ENCODE results near the gene FBN2.

Gene FBN2

DNA sequence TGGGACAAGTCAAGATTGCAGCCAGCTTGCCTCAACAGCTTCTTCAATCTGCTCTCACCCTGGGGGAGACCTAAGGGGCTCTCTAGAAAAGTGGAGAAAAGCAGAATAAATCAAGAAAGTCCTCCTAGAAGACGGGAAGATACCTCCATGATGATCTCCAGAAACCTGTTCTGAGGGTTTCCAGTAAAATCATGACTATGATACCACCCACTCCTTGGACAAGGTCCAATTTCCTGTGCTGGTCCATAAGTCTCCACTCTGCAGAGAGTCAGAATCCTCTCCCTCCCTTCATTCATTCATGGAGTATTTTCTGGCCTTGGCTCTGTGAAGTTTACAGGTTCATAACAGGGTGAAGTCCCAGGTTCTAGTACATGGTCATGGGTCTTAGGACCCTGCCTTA, 285.8 kb downstream of the FBN2 start:
- no peak for DNase-seq (ENCODE audit: low spot score)

DNA sequence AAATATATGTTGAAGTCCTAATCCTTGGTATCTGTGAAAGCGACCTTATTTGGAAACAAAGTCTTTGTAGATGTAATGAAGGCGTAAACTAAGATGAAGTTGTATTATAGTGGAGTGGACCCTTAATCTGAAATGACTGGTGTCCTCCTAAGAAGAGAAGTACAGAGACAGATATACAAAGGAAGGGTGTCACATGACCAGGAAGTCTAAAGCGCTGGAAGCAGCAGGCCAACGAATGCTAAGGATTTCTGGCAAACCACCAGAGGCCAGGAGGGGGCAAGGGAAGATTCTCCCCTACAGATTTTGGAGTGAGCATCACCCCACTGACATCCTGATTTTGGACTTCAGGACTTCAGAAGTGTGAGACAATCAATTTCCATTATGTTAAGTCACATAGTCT, 292.1 kb downstream of the FBN2 start:
- DNase-seq (ENCODE audit: low spot score), result no peak

DNA sequence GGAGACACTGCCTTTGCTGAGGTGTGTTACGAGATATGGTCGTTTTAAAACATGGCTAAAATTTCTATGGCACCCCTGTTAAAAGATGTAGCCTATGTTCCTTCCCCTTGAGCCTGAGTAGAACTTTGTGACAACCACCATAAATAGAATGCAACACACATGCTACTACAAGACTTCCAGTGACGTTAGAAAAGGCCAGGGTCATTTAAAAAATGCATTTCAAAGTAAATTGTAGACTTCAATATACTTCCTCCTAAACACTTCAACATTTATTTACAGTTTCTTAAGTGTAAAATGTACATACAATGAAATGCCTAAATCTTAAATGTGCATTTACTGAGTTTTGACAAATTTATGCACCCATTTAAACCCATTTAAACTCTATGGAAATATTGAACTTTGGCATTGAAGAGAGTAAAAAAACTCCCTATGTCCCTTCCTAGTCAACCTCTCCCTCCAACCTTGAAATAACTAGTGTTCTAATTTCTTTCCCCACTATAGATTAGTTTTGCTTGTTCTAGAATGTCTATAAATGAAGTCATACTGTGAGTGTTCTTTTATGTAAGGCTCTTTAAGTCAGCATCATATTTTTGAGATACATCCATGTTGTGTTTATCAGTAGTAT, 294.0 kb downstream of the FBN2 start:
- no peak for DNase-seq (ENCODE audit: low spot score)

DNA sequence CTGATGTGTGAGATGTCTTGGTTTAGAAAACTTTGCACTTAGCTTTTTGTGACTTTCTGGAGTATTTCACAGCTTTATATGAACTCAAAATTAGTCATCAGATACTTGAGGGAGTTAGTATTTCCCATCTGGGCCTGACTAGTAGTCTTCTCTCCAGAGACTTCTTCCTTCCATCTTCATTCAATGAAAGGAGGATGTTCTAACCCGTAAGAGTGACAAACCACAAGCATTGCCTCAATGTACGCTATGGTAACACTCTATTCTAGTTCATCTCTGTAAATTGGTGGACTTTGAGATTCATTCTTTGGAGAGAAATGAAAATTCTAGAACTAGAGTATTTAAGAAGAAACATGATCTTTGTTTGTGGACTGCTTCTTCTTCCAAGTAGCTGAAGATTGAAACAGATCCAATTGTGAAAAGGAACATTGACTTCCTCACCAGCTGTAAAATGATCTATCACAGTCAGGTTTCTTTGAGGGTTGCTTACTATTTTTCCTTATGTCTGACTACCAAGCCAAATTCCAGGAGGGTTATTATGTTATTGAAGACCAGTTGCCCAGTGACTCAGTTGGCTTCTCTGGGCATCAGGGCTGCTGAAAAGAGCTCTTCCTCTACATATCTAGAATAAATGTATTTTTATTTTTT, 296.9 kb downstream of the FBN2 start:
- no peak for DNase-seq (ENCODE audit: low spot score)

DNA sequence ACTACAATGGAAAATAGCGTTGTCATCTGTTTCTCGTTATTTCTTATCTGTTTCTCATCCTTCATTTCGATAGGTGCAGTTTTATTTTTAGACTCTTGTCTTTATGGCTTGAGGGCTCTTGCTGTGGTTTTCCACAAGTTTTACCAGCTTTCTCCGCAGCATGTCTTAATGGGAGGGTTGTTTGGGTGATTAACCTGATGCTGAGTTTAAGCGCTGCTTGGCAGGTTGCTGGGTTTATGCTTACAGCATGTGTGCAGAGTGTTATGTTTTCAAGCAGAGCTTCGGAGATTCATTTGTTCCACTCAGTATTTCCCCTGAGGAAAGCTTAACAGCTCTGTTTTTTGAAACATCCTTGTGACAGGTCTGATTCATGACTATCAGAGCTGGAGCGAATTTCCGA, 300.5 kb downstream of the FBN2 start:
- DNase-seq (ENCODE audit: low spot score), result no peak

DNA sequence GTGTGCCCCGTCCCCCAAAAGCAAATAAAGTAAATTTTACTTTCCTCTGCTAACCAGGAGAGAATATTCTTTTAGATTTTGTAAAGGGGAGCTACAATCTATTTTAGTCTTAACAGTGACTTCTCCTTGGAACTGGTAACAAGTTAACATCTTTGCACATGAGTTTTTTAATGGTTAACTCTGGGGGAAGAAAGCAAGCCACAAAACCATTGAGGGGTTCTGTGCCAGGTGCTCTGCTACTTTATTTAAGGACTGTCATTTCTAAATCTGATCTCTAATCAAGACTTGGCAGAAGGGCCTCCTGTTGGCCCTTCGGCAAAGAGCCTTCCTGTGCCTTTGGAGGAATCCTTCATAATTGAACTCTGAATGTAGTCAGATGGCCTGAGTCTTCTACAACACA, 301.0 kb downstream of the FBN2 start:
- no peak for DNase-seq (ENCODE audit: low spot score)

DNA sequence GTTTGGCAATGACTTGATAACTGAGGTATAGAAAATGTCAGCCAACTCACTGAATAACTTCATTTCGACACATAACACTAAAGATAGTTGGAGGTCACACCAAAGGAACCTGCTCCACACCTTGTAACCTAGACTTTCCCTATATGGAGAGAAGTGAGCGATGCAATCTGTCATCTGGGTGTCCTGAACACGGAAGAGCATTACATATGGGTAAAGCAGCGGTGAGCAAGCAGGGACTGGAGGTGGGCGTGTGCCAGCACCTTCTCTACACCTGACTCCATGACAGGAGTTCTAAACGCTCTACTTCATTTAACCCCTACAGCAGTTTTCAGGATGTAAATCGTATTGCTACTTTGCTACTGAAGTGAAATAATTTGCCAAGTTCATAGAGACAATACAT, 301.7 kb downstream of the FBN2 start:
- DNase-seq (ENCODE audit: low spot score), result no peak

DNA sequence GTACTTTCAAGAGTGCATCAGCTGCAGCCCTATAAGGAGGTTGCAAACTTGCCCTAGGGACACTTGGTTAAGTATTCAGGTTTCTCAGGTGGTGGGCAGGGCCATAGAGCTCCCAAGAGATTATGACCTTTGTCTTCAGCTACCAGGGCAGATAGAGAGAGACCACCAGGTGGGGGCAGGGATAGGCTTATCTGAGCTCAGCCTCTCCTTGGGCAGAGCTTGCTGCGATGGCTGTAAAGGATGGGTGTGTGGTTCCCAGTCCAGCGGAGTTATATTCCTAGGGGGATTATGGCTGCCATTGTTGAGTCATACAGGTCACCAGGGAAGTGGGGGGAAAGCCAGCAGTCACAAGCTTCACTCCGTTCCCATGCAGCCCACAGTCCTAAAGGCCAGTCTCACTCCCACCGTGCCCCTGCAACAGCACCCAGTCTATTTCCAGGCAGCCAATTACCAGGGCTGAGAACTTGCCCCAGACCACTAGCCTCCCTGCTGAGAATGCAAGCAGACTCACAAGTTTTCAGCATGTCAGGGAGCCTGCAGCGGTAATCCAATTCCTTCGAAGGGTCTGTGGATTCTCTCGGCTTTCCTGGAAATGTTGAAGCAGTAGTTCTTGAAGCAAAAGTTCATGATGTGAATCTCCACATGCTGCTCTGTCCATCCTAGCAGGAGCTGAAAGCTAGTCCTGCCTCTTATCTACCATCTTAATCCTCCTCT, 303.0 kb downstream of the FBN2 start:
- no peak for DNase-seq (ENCODE audit: low spot score)

DNA sequence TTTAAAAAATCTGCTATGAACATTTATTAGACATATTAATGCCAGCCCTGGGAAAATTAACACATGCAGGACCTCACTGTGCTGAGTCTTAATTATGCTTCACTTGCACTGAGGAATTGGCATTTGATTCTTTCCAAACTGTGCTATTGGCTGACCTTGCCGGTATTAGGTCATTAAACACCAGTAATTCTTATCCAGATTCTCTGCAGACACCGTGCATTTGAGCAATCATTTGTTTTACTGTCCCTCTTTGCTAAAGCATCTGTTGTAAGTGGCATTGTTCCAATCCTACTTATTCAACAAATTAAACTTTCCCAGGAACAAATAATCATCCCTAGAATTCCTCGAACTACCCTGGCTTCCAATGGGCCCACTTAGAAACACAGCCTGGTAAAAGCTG, 309.5 kb downstream of the FBN2 start:
- no peak for DNase-seq (ENCODE audit: low spot score)

DNA sequence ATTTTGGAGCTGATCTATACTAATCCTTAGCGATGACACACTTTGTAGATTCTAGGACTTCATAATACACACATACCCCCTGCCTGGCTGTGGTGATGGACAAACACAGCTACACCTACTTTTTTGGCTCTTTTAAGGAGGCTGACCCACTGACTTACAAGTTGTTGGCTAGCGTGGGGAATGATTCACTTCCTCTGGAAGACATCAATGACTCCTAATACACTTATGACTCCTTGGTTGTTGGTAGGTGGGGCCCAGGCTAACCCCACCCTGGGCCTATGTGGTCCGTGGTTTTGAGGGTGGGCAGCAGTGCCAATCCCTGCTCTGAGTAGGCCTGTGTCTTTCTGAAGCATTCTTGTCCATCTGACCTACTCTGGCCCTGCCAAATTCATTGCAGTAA, 310.0 kb downstream of the FBN2 start:
- DNase-seq (ENCODE audit: low spot score), result peak; percentile 80

DNA sequence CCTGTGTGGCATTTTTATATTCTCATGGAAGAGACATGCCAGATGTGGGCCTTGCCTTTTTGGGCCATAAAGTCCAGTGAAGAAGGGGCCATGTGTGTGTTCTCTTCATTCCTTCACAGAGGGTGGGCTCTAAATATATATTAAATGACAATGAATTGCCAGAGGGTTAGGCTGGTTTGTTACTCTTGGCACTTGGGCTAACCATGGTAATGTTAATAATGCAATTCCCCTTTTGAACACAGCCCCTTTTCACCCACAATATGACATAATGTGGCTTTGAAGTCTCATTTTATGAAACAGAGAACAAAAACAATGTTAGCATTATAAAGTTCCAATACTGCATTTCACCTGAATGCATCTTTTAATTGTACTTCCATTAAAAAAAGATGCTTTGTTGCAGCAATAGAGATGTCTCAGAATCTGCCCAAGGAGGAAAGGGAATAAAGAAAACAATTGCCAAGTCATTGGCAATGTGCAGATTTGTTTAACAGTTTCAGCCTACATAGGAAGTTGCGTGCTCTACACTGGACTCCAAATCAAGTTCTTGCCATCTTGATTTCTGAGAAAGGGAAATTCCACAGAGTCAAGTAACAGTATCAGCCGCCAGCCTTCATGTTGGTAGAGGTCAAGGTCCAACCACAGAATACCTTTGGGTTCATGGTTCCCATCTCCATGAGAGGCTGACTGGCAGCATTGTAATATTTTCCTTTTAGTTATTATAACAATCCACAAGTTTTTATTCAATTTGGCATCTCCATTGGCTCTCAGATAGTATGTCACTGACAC, 312.6 kb downstream of the FBN2 start:
- no peak for DNase-seq (ENCODE audit: low spot score)

DNA sequence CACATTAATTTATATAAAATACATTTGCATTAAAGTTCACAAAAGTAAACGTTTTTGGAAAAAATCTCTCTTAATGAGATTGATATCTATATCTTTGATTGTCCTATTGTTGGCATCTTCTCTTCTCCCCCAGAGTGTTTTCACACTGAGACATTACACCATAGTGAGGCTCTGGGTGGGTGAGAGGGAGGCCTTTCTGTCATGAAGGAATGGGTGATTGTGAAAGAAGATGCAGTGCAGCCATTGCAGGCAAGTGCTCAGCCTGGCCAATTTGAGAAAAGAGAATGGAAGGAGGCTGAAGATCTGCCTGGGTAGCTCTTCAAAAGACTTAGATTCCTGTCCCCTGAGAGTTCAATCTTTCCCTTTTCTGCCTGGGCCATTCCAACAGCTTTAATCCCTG, 313.7 kb downstream of the FBN2 start:
- DNase-seq (ENCODE audit: low spot score), result no peak

DNA sequence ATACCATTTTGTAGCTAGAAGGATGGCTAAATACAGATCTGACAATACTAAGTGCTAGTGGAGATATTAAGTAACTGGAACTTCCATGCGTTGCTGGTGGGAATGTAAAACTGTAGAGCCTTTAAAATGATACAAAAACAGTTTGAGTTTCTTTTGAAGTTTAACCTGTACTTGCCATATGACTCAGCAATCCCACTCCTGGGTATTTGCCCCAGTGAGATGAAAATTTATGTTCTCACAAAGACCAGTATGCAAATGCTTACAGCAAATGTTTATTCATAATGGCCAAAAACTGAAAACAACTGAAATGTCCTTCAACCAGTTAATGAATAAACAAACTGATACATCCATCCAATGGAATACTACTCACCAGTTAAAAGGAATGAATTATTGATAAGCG, 317.2 kb downstream of the FBN2 start:
- no peak for DNase-seq (ENCODE audit: low spot score)

DNA sequence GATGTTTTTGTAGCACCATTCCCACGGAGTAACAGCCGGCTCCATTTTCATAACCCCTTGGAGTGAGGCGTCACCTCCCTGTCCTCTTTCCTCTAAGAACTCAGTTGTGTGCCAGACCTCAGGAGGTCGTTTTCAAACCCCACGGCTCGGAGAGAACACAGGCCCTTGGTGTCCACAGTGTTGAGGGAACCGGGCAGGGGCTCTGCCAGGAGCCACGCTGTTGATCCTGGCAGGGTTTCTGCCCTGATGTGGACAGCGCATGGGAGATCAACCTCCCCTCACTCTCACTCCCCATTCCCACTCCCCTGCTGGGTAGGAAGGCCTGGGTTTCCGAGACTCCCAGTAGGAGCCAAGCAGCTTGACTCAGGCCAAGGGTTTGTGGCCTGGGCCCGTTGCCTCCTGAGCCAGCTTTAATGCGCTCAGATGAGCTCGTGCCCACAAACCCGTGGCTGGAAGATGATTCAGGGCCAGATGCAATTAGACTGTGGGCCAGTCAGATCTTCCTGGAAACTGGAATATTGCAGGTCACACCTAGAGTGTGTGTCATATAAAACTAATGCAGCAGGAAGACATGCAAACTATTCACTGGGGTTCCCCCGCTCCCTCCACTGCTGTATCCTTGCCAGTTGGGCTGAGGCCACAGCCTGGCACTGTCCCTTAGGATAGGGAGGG, 321.0 kb downstream of the FBN2 start:
- peak; percentile 90 for DNase-seq (ENCODE audit: low spot score)

DNA sequence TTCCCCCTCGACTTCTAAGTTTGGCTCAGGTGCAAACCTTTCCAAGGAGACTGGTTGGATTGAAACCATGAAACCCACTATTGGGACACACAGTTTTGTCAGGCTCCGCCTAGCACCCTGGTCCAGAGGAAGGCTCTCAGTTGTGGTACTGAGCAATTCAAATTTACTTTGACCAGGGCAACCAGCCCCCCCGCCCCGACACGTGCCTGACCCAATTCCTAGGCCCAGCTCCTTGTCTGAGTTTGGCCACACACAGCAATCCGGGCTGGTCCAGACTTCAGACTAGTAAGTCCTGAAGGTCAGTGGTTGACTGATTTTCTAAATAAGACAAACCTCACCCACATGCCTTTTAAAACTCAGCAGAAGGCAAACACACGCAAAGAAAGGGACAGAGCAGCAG, 321.8 kb downstream of the FBN2 start:
- DNase-seq (ENCODE audit: low spot score), result no peak

DNA sequence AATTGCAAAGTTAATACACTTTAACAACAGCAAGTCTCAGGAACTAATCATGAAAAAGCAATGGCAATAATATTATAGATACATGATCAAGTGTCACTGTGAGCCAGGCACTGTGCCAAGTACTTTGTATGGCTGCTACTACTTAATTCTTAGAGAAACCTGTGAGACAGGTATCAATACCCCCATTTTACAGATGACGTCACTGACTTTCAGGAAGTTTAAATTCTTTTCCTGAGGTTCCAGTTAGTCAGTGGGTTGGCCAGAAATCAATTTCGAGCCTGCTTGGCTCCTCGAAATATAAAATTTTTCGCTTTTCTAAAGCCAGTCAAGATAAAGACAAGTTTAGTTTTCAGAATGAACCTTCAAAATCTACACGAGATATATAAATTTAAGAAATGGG, 324.2 kb downstream of the FBN2 start:
- DNase-seq (ENCODE audit: low spot score), result no peak

DNA sequence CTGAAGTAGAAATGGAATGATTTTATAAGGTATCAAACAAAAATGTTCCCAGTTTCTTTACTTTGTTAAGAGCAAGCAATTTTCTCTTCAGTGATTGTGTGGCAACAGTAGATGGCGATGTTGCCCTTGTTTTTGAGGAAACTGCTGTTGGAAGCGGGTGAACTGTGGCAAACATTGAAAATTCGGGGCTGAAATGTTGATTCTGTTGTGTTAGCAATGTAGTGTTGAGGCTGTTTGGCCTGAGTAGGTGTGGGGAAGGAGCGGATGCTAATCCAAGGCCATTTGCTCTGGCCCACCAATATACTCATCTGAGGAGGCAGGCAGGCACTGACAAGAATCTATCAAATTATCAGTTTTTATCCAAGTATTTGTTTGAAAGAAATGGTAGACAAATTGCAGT, 324.7 kb downstream of the FBN2 start:
- DNase-seq (ENCODE audit: low spot score), result peak; percentile 54

DNA sequence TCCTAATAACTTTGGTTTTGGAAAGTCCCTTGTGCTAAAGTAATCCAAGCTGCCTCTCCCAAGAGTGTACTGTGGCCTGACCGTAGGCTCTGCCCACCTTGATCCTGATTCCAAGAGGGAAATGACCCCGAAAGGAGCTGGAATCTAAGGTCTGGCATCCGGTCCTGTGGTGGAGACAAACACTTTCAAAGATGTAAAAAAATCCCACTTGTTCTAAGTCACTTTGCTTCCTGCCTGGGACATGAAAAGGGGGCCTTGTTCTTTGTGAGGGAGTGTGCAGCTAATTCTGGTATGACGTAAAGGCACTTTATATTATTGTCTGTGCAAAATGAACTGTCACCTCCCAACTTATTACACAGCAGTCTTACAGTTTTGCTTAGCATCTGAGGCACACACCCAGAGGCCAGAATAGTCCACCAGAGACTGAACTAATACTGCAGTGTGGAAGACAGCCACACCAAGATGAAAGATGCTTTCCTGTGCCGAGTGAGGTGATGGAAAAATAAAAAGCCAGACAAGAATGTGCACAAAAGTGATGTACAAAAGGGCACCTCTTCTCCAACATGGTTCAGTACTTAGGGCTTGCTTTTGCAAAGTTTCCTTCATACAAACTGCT, 325.7 kb downstream of the FBN2 start:
- no peak for DNase-seq (ENCODE audit: low spot score)

DNA sequence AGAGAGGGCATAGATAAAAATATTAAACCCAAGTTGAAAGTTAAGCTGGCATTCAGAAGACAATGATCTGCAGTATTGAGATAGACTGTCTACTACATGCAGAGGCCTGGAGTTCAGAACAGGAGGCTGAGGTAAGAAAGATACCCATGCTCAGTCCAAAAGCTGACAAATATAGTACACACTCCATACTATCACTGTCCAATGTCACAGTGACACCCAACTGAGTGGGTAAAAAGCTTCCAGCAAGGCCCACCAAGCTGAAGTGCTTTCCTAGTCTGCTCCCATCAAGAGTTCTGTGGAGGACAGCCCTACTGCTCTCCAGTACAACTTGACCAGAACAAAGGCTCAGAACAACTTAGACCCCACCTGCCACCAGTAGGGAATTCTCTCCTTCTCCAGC, 329.6 kb downstream of the FBN2 start:
- no peak for DNase-seq (ENCODE audit: low spot score)

Measured in AG20443 (cell line).